Left kidney (tissue), 2 donors: ENCODE data around the gene IGLL5. TPM values are rescaled to one million over a fixed set of nuclear protein-coding genes. Genes with fewer than 3 reads are reported as not detected.
"Not testable (repeated sequence)": the region's sequence is repeated elsewhere in the genome, so short reads cannot be mapped to it uniquely, and the experiment has no call there.

Experiments
- DNase-seq: peaks from one replicate; pipeline ENCODE4 v3.0.0-alpha.2; 2013
- polyA plus RNA-seq: library from polyadenylated mRNA; unstranded; fragments of 120-200 nt; gene quantifications from one replicate; pipeline ENCODE4 v1.2.1, GENCODE V29; 2013; ENCODE audit not compliant: insufficient read length

The IGLL5 gene
- polyA plus RNA-seq, 1 donor: not detected

- no peak for DNase-seq
These were observed 27.4 kb downstream of the IGLL5 start for GRCh38 chr22:22914726-22915669.

GRCh38 chr22:22915670-22916035 is 28.0 kb downstream of the IGLL5 start:
- DNase-seq: no peak

GRCh38 chr22:22916215-22916951 is 28.8 kb downstream of the IGLL5 start:
- DNase-seq: no peak

GRCh38 chr22:22916952-22917290 is 29.3 kb downstream of the IGLL5 start:
- DNase-seq: no peak

GRCh38 chr22:22917377-22917776 is 29.8 kb downstream of the IGLL5 start:
- DNase-seq: no peak

- no peak for DNase-seq
These were observed 30.8 kb downstream of the IGLL5 start for GRCh38 chr22:22918297-22918965.

- no peak for DNase-seq
These were observed 31.4 kb downstream of the IGLL5 start for GRCh38 chr22:22919041-22919440.

- no peak for DNase-seq
These were observed 32.6 kb downstream of the IGLL5 start for GRCh38 chr22:22920104-22920654.

GRCh38 chr22:22920910-22921550 is 33.4 kb downstream of the IGLL5 start:
- no peak for DNase-seq

- DNase-seq: no peak
These were observed 34.0 kb downstream of the IGLL5 start for GRCh38 chr22:22921575-22921974.

GRCh38 chr22:22922092-22922953 is 34.7 kb downstream of the IGLL5 start:
- not testable (repeated sequence) for DNase-seq

- DNase-seq: no peak
These were observed 35.3 kb downstream of the IGLL5 start for GRCh38 chr22:22922954-22923319.

GRCh38 chr22:22923379-22923778 is 35.8 kb downstream of the IGLL5 start:
- DNase-seq: no peak

- DNase-seq: no peak
These were observed 36.3 kb downstream of the IGLL5 start for GRCh38 chr22:22923930-22924329.

- no peak for DNase-seq
These were observed 36.9 kb downstream of the IGLL5 start for GRCh38 chr22:22924369-22925145.

GRCh38 chr22:22925146-22925804 is 37.7 kb downstream of the IGLL5 start:
- DNase-seq: no peak

- DNase-seq: peak; percentile 20
These were observed 38.3 kb downstream of the IGLL5 start for GRCh38 chr22:22925805-22926369.

- DNase-seq: no peak
These were observed 39.0 kb downstream of the IGLL5 start for GRCh38 chr22:22926370-22927195.
